DMS53 treated with DMSO at 0.1 percent for 48 hours (cell line): ENCODE measurements around the gene SGSM1.
A peak's percentile ranks its signal among the peaks of the same experiment; 100 is the strongest.

Source experiments
- DNase-seq: peaks from one replicate; lab custom pipeline; 2025; ENCODE audit not compliant: unreplicated experiment; lab: John Stamatoyannopoulos, UW

Gene SGSM1

GRCh38 chr22:24947383-24947782, 141.4 kb downstream of the SGSM1 start:
- no peak for DNase-seq

- DNase-seq = no peak
Measured at GRCh38 chr22:24947881-24948280, 141.9 kb downstream of the SGSM1 start.

- no peak for DNase-seq
Measured at GRCh38 chr22:24948356-24949202, 142.6 kb downstream of the SGSM1 start.

- no peak for DNase-seq
Measured at GRCh38 chr22:24950272-24950902, 144.4 kb downstream of the SGSM1 start.

GRCh38 chr22:24951942-24952836, 146.2 kb downstream of the SGSM1 start, which contains the start of gene KIAA1671:
TSS of gene KIAA1671 (plus strand) at chr22:24952716. CDS start at chr22:25028000, 75,284 bp downstream.
- DNase-seq = peak; percentile 3

- no peak for DNase-seq
Measured at GRCh38 chr22:24952837-24953383, 146.9 kb downstream of the SGSM1 start.

GRCh38 chr22:24953384-24954113, 147.5 kb downstream of the SGSM1 start:
- no peak for DNase-seq

- DNase-seq = no peak
Measured at GRCh38 chr22:24954114-24954463, 148.1 kb downstream of the SGSM1 start.

- DNase-seq = no peak
Measured at GRCh38 chr22:24954856-24955255, 148.8 kb downstream of the SGSM1 start.

- DNase-seq = no peak
Measured at GRCh38 chr22:24957043-24957442, 151.0 kb downstream of the SGSM1 start.

GRCh38 chr22:24961217-24961844, 155.3 kb downstream of the SGSM1 start:
- no peak for DNase-seq

GRCh38 chr22:24962094-24962493, 156.1 kb downstream of the SGSM1 start:
- no peak for DNase-seq

- DNase-seq = no peak
Measured at GRCh38 chr22:24962835-24963234, 156.8 kb downstream of the SGSM1 start.

- DNase-seq = no peak
Measured at GRCh38 chr22:24964441-24964840, 158.4 kb downstream of the SGSM1 start.

- DNase-seq = no peak
Measured at GRCh38 chr22:24965822-24966626, 160.0 kb downstream of the SGSM1 start.

- no peak for DNase-seq
Measured at GRCh38 chr22:24968066-24968561, 162.1 kb downstream of the SGSM1 start.

GRCh38 chr22:24969560-24970301, 163.7 kb downstream of the SGSM1 start:
- no peak for DNase-seq

- DNase-seq = no peak
Measured at GRCh38 chr22:24972369-24972768, 166.4 kb downstream of the SGSM1 start.
